SK-N-SH treated with all-trans-retinoic acid at 6 μM for 48 hours (cell line): ENCODE data around the gene SPATA18.

Experiments
- ATAC-seq: fragments of 200-7000 bp; cut with Tn5 transposase; 3 replicates; pipeline ENCODE4 v1.9.1; 2020; ENCODE audit warnings: mild to moderate bottlenecking, moderate library complexity
- ARNTL ChIP-seq: fragments of 450-650 bp; formaldehyde crosslinking; IDR thresholded peaks from 2 replicates; pipeline ENCODE4 v1.5.0; 2020; ENCODE audit warnings: low read depth, mild to moderate bottlenecking, moderate library complexity, borderline replicate concordance
- BACH2 ChIP-seq: fragments of 250-450 bp; sonication (Bioruptor Pico); IDR thresholded peaks from 2 replicates; pipeline ENCODE4 v1.9.0; 2021; ENCODE audit warnings: mild to moderate bottlenecking, borderline replicate concordance
- CSDC2 ChIP-seq: fragments of 250-450 bp; sonication (Bioruptor Pico); IDR thresholded peaks from 2 replicates; pipeline ENCODE4 v1.5.0; 2020; ENCODE audit warnings: mild to moderate bottlenecking, moderate library complexity
- ESRRG ChIP-seq: fragments of 250-450 bp; sonication (Bioruptor Pico); IDR thresholded peaks from 2 replicates; pipeline ENCODE4 v1.6.1; 2021; ENCODE audit warnings: mild to moderate bottlenecking
- GLIS3 ChIP-seq: fragments of 250-450 bp; sonication (Bioruptor Pico); IDR thresholded peaks from 2 replicates; pipeline ENCODE4 v1.5.0; 2020; ENCODE audit warnings: mild to moderate bottlenecking, moderate library complexity
- ISL1 ChIP-seq: fragments of 250-450 bp; sonication (Bioruptor Pico); IDR thresholded peaks from 2 replicates; pipeline ENCODE4 v2.1.2; 2022; ENCODE audit warnings: mild to moderate bottlenecking, moderate library complexity
- OSR1 ChIP-seq: fragments of 250-450 bp; sonication (Bioruptor Pico); IDR thresholded peaks from 2 replicates; pipeline ENCODE4 v1.8.0; 2022; ENCODE audit warnings: moderate library complexity, mild to moderate bottlenecking, inconsistent platforms
- RARB ChIP-seq: fragments of 250-450 bp; sonication (Bioruptor Pico); IDR thresholded peaks from 2 replicates; pipeline ENCODE4 v1.8.0; 2021; ENCODE audit warnings: mild to moderate bottlenecking, moderate library complexity
- SNAI2 ChIP-seq: fragments of 250-450 bp; sonication (Bioruptor Pico); IDR thresholded peaks from 2 replicates; pipeline ENCODE4 v1.5.0; 2020; ENCODE audit warnings: mild to moderate bottlenecking, moderate library complexity
- TCF4 ChIP-seq: fragments of 250-450 bp; sonication (Bioruptor Pico); IDR thresholded peaks from 2 replicates; pipeline ENCODE4 v1.8.0; 2021; ENCODE audit warnings: mild to moderate bottlenecking, moderate library complexity, borderline replicate concordance
- TOX ChIP-seq: fragments of 250-450 bp; sonication (Bioruptor Pico); IDR thresholded peaks from 2 replicates; pipeline ENCODE4 v1.8.0; 2021; ENCODE audit warnings: mild to moderate bottlenecking, moderate library complexity, borderline replicate concordance
- ZC3H10 ChIP-seq: fragments of 250-450 bp; sonication (Bioruptor Pico); IDR thresholded peaks from 2 replicates; pipeline ENCODE4 v1.5.1; 2021; ENCODE audit warnings: mild to moderate bottlenecking, moderate library complexity
- ZFP3 ChIP-seq: fragments of 250-450 bp; sonication (Bioruptor Pico); IDR thresholded peaks from 2 replicates; pipeline ENCODE4 v1.5.0; 2020; ENCODE audit warnings: mild to moderate bottlenecking, moderate library complexity
- ZFP30 ChIP-seq: fragments of 450-650 bp; formaldehyde crosslinking; IDR thresholded peaks from 2 replicates; pipeline ENCODE4 v1.5.0; 2022; ENCODE audit warnings: mild to moderate bottlenecking, moderate library complexity
- ZNF565 ChIP-seq: fragments of 450-650 bp; formaldehyde crosslinking; conservative IDR thresholded peaks from 2 replicates; pipeline ENCODE4 v1.5.0; 2020; ENCODE audit warnings: low read depth, mild to moderate bottlenecking, moderate library complexity
- ZNF70 ChIP-seq: fragments of 450-650 bp; formaldehyde crosslinking; IDR thresholded peaks from 2 replicates; pipeline ENCODE4 v1.5.0; 2020; ENCODE audit warnings: mild to moderate bottlenecking, moderate library complexity
- TF ChIP-seq, protein P1 (sequence below): fragments of 250-450 bp; sonication (Bioruptor Pico); IDR thresholded peaks from 2 replicates; pipeline ENCODE4 v1.8.0; 2020; ENCODE audit warnings: mild to moderate bottlenecking, moderate library complexity, borderline replicate concordance
- TF ChIP-seq, protein P2 (sequence below): fragments of 250-450 bp; sonication (Bioruptor Pico); IDR thresholded peaks from 2 replicates; pipeline ENCODE4 v1.8.0; 2021; ENCODE audit warnings: low read depth, mild to moderate bottlenecking, moderate library complexity, borderline replicate concordance
- TF ChIP-seq, protein P3 (sequence below): fragments of 250-450 bp; sonication (Bioruptor Pico); IDR thresholded peaks from 2 replicates; pipeline ENCODE4 v1.5.1; 2021; ENCODE audit warnings: mild to moderate bottlenecking, moderate library complexity
- TF ChIP-seq, protein P4 (sequence below): fragments of 250-450 bp; sonication (Bioruptor Pico); IDR thresholded peaks from 2 replicates; pipeline ENCODE4 v1.5.0; 2020; ENCODE audit warnings: mild to moderate bottlenecking, moderate library complexity
- TF ChIP-seq, protein P5 (sequence below): fragments of 250-450 bp; sonication (Bioruptor Pico); IDR thresholded peaks from 2 replicates; pipeline ENCODE4 v1.5.1; 2020; ENCODE audit warnings: low read depth, mild to moderate bottlenecking, moderate library complexity

SPATA18 gene

DNA sequence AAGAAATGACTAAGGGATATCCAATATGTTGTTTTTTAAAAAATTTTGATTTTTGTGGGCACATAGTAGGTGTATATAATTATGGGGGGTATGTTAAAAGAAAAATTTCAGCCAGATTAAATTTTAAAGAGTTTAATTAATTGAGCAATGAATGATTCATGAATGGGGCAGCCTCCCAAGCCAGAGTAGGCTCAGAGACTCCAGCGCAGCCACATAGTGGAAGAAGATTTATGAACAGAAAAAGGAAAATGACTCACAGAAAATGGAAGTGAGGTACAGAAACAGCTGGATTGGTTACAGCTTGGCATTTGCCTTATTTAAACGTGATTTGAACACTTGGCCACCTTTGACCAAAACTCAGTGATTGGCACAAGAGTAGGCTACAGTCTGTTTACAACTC lies 91.7 kb downstream of the SPATA18 start:
- TF ChIP-seq, protein P1, sequence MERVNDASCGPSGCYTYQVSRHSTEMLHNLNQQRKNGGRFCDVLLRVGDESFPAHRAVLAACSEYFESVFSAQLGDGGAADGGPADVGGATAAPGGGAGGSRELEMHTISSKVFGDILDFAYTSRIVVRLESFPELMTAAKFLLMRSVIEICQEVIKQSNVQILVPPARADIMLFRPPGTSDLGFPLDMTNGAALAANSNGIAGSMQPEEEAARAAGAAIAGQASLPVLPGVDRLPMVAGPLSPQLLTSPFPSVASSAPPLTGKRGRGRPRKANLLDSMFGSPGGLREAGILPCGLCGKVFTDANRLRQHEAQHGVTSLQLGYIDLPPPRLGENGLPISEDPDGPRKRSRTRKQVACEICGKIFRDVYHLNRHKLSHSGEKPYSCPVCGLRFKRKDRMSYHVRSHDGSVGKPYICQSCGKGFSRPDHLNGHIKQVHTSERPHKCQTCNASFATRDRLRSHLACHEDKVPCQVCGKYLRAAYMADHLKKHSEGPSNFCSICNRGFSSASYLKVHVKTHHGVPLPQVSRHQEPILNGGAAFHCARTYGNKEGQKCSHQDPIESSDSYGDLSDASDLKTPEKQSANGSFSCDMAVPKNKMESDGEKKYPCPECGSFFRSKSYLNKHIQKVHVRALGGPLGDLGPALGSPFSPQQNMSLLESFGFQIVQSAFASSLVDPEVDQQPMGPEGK (CRISPR knock-in tag), result no peak
- TF ChIP-seq ISL1 (CRISPR knock-in tag) (no peak), ZFP3 (CRISPR knock-in tag) (no peak), GLIS3 (CRISPR knock-in tag) (no peak), ZC3H10 (CRISPR knock-in tag) (no peak), RARB (CRISPR knock-in tag) (no peak), ARNTL (CRISPR knock-in tag) (no peak), CSDC2 (CRISPR knock-in tag) (no peak)
- TF ChIP-seq, protein P2, sequence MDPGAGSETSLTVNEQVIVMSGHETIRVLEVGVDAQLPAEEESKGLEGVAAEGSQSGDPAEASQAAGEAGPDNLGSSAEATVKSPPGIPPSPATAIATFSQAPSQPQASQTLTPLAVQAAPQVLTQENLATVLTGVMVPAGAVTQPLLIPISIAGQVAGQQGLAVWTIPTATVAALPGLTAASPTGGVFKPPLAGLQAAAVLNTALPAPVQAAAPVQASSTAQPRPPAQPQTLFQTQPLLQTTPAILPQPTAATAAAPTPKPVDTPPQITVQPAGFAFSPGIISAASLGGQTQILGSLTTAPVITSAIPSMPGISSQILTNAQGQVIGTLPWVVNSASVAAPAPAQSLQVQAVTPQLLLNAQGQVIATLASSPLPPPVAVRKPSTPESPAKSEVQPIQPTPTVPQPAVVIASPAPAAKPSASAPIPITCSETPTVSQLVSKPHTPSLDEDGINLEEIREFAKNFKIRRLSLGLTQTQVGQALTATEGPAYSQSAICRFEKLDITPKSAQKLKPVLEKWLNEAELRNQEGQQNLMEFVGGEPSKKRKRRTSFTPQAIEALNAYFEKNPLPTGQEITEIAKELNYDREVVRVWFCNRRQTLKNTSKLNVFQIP, result no peak
- TF ChIP-seq, protein P3, sequence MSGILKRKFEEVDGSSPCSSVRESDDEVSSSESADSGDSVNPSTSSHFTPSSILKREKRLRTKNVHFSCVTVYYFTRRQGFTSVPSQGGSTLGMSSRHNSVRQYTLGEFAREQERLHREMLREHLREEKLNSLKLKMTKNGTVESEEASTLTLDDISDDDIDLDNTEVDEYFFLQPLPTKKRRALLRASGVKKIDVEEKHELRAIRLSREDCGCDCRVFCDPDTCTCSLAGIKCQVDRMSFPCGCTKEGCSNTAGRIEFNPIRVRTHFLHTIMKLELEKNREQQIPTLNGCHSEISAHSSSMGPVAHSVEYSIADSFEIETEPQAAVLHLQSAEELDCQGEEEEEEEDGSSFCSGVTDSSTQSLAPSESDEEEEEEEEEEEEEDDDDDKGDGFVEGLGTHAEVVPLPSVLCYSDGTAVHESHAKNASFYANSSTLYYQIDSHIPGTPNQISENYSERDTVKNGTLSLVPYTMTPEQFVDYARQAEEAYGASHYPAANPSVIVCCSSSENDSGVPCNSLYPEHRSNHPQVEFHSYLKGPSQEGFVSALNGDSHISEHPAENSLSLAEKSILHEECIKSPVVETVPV (CRISPR knock-in tag), result no peak
- TF ChIP-seq, protein P4, sequence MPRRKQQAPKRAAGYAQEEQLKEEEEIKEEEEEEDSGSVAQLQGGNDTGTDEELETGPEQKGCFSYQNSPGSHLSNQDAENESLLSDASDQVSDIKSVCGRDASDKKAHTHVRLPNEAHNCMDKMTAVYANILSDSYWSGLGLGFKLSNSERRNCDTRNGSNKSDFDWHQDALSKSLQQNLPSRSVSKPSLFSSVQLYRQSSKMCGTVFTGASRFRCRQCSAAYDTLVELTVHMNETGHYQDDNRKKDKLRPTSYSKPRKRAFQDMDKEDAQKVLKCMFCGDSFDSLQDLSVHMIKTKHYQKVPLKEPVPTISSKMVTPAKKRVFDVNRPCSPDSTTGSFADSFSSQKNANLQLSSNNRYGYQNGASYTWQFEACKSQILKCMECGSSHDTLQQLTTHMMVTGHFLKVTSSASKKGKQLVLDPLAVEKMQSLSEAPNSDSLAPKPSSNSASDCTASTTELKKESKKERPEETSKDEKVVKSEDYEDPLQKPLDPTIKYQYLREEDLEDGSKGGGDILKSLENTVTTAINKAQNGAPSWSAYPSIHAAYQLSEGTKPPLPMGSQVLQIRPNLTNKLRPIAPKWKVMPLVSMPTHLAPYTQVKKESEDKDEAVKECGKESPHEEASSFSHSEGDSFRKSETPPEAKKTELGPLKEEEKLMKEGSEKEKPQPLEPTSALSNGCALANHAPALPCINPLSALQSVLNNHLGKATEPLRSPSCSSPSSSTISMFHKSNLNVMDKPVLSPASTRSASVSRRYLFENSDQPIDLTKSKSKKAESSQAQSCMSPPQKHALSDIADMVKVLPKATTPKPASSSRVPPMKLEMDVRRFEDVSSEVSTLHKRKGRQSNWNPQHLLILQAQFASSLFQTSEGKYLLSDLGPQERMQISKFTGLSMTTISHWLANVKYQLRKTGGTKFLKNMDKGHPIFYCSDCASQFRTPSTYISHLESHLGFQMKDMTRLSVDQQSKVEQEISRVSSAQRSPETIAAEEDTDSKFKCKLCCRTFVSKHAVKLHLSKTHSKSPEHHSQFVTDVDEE (CRISPR knock-in tag), result no peak
- ATAC-seq, result no peak

DNA sequence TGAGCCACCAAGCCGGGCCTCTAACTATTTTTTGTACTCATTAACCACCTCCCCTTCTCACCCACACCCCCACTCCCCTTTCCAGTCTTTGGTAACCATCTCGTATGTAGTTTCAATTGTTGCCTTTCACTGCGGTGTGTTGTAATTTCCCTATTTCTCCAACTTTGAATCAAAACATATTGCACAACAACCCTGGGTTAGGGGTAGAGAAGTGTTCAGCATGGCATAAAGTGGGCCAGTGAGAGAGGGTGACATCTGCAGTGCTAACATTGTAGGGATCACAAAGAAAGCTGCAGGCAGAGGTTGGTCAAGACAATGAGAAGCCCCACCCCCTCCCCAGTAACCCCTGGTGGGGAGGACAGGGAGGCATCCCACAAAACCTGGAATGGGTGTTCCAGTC lies 92.7 kb downstream of the SPATA18 start:
- ATAC-seq, result no peak

DNA sequence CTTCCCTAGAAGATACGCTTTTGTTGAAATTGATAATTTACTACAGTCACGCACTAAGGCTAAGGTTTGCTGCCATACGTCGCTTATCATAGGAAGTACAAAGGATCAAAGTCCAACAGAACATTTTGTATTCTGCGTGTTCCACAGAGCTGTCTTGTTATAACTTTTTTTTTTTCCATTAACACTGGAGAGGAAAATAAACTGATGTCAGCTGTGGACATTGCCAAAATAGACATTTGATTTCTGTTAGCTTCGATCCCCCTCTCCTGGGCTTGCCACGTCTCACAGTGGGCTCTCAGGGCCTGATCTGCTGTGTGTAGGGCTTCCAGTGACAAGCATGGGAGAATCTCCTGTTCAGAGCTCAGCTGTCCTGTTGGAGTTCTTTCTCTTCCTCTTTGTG lies 93.3 kb downstream of the SPATA18 start:
- no peak for ATAC-seq
- TF ChIP-seq GLIS3 (CRISPR knock-in tag) (no peak), ZNF565 (CRISPR knock-in tag) (no peak), ZFP3 (CRISPR knock-in tag) (no peak), BACH2 (CRISPR knock-in tag) (no peak), TOX (CRISPR knock-in tag) (no peak), OSR1 (CRISPR knock-in tag) (no peak), RARB (CRISPR knock-in tag) (no peak)
- TF ChIP-seq, protein P4 (CRISPR knock-in tag), result no peak
- TF ChIP-seq, protein P5, sequence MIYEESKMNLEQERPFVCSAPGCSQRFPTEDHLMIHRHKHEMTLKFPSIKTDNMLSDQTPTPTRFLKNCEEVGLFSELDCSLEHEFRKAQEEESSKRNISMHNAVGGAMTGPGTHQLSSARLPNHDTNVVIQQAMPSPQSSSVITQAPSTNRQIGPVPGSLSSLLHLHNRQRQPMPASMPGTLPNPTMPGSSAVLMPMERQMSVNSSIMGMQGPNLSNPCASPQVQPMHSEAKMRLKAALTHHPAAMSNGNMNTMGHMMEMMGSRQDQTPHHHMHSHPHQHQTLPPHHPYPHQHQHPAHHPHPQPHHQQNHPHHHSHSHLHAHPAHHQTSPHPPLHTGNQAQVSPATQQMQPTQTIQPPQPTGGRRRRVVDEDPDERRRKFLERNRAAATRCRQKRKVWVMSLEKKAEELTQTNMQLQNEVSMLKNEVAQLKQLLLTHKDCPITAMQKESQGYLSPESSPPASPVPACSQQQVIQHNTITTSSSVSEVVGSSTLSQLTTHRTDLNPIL (CRISPR knock-in tag), result no peak

More for the DNA sequence above, 92.7 kb downstream of the SPATA18 start:
- TF ChIP-seq RARB (CRISPR knock-in tag) (no peak), ARNTL (CRISPR knock-in tag) (no peak), GLIS3 (CRISPR knock-in tag) (no peak), CSDC2 (CRISPR knock-in tag) (no peak), ESRRG (CRISPR knock-in tag) (no peak), BACH2 (CRISPR knock-in tag) (no peak), ZFP3 (CRISPR knock-in tag) (no peak), TCF4 (CRISPR knock-in tag) (no peak), ZNF70 (CRISPR knock-in tag) (no peak), SNAI2 (CRISPR knock-in tag) (no peak), ZFP30 (no peak), ZC3H10 (CRISPR knock-in tag) (no peak)
- TF ChIP-seq, protein P2, result no peak
- TF ChIP-seq, protein P1 (CRISPR knock-in tag), result no peak
